Right lobe of liver (tissue), 6 donors: Measurements from ENCODE around the gene ZNF292. TPM values are rescaled to one million over a fixed set of nuclear protein-coding genes. Genes with fewer than 3 reads are reported as not detected.

Experiments used
- ATAC-seq, 4 donors: fragments of 200-7000 bp; cut with Tn5 transposase; one replicate each; pipeline ENCODE4 v1.9.1; 2020; ENCODE audit warnings: mild to moderate bottlenecking in 4 of 4, moderate library complexity in 4 of 4
- DNase-seq, 3 donors: peaks; one replicate each; pipeline ENCODE4 v3.0.0-alpha.2; 2020
- H3K27ac ChIP-seq, 3 donors: fragments of 200-600 bp; one replicate each; pipeline ENCODE4 v1.8.0; 2022
- H3K27me3 ChIP-seq, 2 donors: fragments of 200-600 bp; one replicate each; pipeline ENCODE4 v1.8.0; 2022
- H3K36me3 ChIP-seq, 4 donors: fragments of 200-600 bp; sonication (generic) in 1 of 4; one replicate each; pipeline versions ENCODE4 v1.5.1 to v1.8.0; 2017 to 2022; ENCODE audit warnings: control low read depth in 1 of 4
- H3K4me1 ChIP-seq, 4 donors: fragments of 200-600 bp; sonication (generic) in 1 of 4; one replicate each; pipeline versions ENCODE4 v1.5.1 to v1.8.0; 2017 to 2022; ENCODE audit warnings: control low read depth in 1 of 4
- H3K4me3 ChIP-seq, 3 donors: fragments of 200-600 bp; one replicate each; pipeline ENCODE4 v1.8.0; 2022
- H3K9me3 ChIP-seq, 4 donors: fragments of 200-600 bp; sonication (generic) in 1 of 4; one replicate each; pipeline versions ENCODE4 v1.5.1 to v1.8.0; 2017 to 2022; ENCODE audit warnings: control low read depth in 1 of 4
- CTCF ChIP-seq, 4 donors: fragments of 200-600 bp in 3 of 4; fragments of 450-650 bp in 1 of 4; IDR thresholded peaks; one replicate each; pipeline versions ENCODE4 v1.5.1 to v1.8.0; 2016 to 2022; ENCODE audit warnings: antibody characterized with exemption in 4 of 4, mild to moderate bottlenecking in 2 of 4
- POLR2A ChIP-seq: fragments of 450-650 bp; IDR thresholded peaks from one replicate; pipeline ENCODE4 v1.6.1; 2017; ENCODE audit warnings: antibody characterized with exemption, mild to moderate bottlenecking
- WGBS: methylation state at CpG from one replicate; pipeline ENCODE4 v1.1.6; 2018; ENCODE audit warnings: low coverage, low lambda C conversion rate; ENCODE audit not compliant: insufficient coverage; ENCODE audit errors: missing lambda C conversion rate; 5-methylcytosine and 5-hydroxymethylcytosine counted together
- intact Hi-C, 2 donors: fragments of 100-400 bp; cut with DNase I; formaldehyde crosslinking; loops; one replicate each; pipeline versions ENCODE4 v1.11.2 to v1.14.1; 2022
- total RNA-seq, 6 experiments: library from RNA; depleted of rRNA in 2 of 6; stranded (reverse); fragments of >200 nt in 2 of 6; fragmentation: NEBNext Ultra II Directional in 3 of 6; extraction: Animal tissue kit (Norgen Biotek cat#: 25700) in 3 of 6; gene quantifications; one replicate each; pipeline versions ENCODE4 v1.1.0 to v1.2.4, GENCODE V29; 2016 to 2023
- donor health status: DM: no; HTN: yes; CAD: no.
- donor health status: DM: no; HTN: no; CAD: no.
- donor health status: DM: no; HTN: no; CAD: no.
- donor health status: DM: no; HTN: yes; CAD: no.
- donor health status: DM: no; HTN: yes; CAD: no.

The ZNF292 gene
- total RNA-seq, 6 experiments from 2014 or later, result 8.7 to 22.0 (median 11.2) TPM

GRCh38 chr6:87199787-87200186 is 44.4 kb downstream of the ZNF292 start:
- H3K36me3 ChIP-seq, result no peaks in the 10 kb centered on the region
- DNase-seq (no peak), ATAC-seq (no peak)
- TF ChIP-seq CTCF (IDR thresholded peaks at IDR 0.05) (no peak), POLR2A (no peak)
- no peaks in the 10 kb centered on the region for H3K4me1 ChIP-seq
- intact Hi-C loops, result no loop called here
- H3K4me3 ChIP-seq, result no peak overlapping the region
- H3K9me3 ChIP-seq, result no peaks in the 10 kb centered on the region
- H3K27ac ChIP-seq, result no peak overlapping the region
- H3K27me3 ChIP-seq, result no peaks in the 10 kb centered on the region
- 89% methylated on average over 1 of the region's 1 CpG for WGBS

DNA sequence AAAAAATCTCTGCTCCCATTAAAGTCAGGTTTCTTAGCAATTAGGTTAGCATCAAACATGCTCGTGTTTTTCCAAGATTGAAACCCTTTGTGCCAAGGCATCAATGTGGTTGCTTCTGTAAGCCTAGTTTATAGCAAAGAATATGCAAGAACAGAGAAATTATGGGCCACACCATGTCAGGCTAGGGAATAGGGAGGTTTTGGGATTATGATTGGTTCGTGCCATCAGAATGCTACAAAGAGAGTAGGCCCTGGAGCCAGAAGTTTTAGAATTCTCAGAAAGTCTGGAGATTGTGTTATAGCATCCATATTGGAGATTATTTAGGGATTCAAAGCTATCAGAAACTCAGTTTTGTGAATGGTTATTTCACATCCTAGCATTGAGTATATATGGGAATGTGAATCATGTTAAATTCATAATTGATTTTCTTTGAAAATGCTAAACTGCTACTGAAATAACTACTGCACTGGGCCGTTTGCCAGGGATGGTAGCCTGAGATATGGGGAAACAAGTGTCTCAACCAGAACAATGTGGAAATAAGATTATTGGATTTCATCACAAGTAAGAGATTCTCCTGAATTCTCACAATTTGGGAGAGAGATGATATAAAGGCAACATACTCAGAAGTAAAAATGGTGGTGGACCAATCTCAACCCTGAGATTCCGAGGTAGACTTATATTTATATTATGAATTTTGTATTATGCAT is 45.3 kb downstream of the ZNF292 start:
- Histone ChIP-seq H3K27me3 (no peaks in the 10 kb centered on the region), H3K4me3 (no peak overlapping the region), H3K27ac (no peak overlapping the region), H3K36me3 (no peaks in the 10 kb centered on the region), H3K4me1 (no peaks in the 10 kb centered on the region), H3K9me3 (no peaks in the 10 kb centered on the region)
- no peak for TF ChIP-seq CTCF (IDR thresholded peaks at IDR 0.05)
- TF ChIP-seq POLR2A, result no peak
- WGBS, result 79% methylated on average over 3 of the region's 4 CpGs
- ATAC-seq (no peak), DNase-seq (no peak)
- intact Hi-C loops, result no loop called here

- TF ChIP-seq POLR2A (no peak), CTCF (IDR thresholded peaks at IDR 0.05) (no peak)
- peak in 1 of 4 donors; percentile 21 for ATAC-seq
- Histone ChIP-seq H3K27ac (no peak overlapping the region), H3K4me1 (no peaks in the 10 kb centered on the region), H3K36me3 (no peaks in the 10 kb centered on the region), H3K4me3 (no peak overlapping the region), H3K9me3 (no peaks in the 10 kb centered on the region), H3K27me3 (no peaks in the 10 kb centered on the region)
- intact Hi-C loops, result no loop called here
- DNase-seq, result no peak
- WGBS, result 80% methylated on average over 4 of the region's 4 CpGs
These were observed 48.2 kb downstream of the ZNF292 start for GRCh38 chr6:87203448-87204023.

- H3K36me3 ChIP-seq, result no peaks in the 10 kb centered on the region
- TF ChIP-seq CTCF (IDR thresholded peaks at IDR 0.05) (no peak), POLR2A (no peak)
- 76% methylated on average over 3 of the region's 3 CpGs for WGBS
- no peaks in the 10 kb centered on the region for H3K27me3 ChIP-seq
- ATAC-seq (no peak), DNase-seq (no peak)
- H3K9me3 ChIP-seq, result no peaks in the 10 kb centered on the region
- no peaks in the 10 kb centered on the region for H3K4me1 ChIP-seq
- no peak overlapping the region for H3K4me3 ChIP-seq
- intact Hi-C loops, result no loop called here
- H3K27ac ChIP-seq, result no peak overlapping the region
These were observed 54.4 kb downstream of the ZNF292 start for GRCh38 chr6:87209812-87210211.
